Activated T-helper 17 cell treated with anti-CD3 and anti-CD28 coated beads, Interleukin-2, amount 50 U/mL, for 72 hours (primary cell): Measurements from ENCODE around the gene SORCS2. TPM values are rescaled to one million over a fixed set of nuclear protein-coding genes. Genes with fewer than 3 reads are reported as not detected.

ENCODE experiments used
- ATAC-seq: fragments of 150-1000 bp; cut with Tn5 transposase; replicated peaks from 2 replicates; pipeline ENCODE4 v1.10.0; 2021; ENCODE audit warnings: mild to moderate bottlenecking, moderate library complexity
- H3K27ac Mint-ChIP-seq: one replicate; pipeline ENCODE4 v1.8.0; 2022; ENCODE audit warnings: mixed read lengths
- H3K27me3 Mint-ChIP-seq: one replicate; pipeline ENCODE4 v1.8.0; 2022; ENCODE audit warnings: mixed read lengths
- H3K36me3 Mint-ChIP-seq: one replicate; pipeline ENCODE4 v1.8.0; 2022; ENCODE audit warnings: low read depth, mild to moderate bottlenecking, mixed read lengths
- H3K4me1 Mint-ChIP-seq: one replicate; pipeline ENCODE4 v1.8.0; 2022; ENCODE audit warnings: mixed read lengths
- H3K4me3 Mint-ChIP-seq: one replicate; pipeline ENCODE4 v1.8.0; 2022; ENCODE audit warnings: mild to moderate bottlenecking, mixed read lengths
- H3K9me3 Mint-ChIP-seq: one replicate; pipeline ENCODE4 v1.8.0; 2022; ENCODE audit warnings: mixed read lengths
- total RNA-seq, 2 donors: library from RNA; stranded (reverse); gene quantifications; one replicate each; pipeline ENCODE4 v1.2.3, GENCODE V29; 2022

The SORCS2 gene
- total RNA-seq, 2 donors from 2014 or later = 0.04 to 0.26 TPM

DNA sequence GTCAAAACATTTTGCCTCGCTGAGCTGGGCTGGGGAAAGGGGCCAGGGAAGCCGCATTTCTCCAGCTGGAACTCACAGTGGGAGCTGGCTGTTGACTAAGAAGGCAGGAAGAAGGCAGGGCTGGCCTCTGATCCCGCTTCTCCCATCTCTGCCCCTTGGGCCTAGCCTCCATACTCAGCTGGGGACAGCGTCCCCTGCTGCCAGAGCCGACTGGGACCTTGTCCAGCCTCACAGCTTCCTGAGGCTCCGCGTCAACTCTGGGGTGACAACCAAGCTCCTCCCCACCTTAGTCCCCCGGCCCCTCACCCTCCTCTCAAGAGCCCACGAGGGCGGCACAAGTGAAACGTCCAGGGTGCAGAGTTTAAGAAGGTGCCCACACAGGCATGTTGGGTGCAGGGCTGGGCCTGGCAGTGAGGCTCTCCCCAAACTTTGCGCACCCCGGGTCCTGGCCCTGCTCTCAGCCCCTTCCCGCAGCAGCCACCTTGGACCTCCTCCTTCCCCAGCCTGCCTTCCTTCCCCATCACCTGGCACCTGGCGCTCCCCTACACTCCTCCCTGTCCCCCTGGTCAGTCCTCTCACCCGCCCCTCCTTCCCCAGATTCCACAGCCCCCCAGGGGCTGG is 141.6 kb downstream of the SORCS2 start:
- Mint-ChIP-seq H3K9me3 (no peaks in the 10 kb centered on the region), H3K36me3 (no peaks in the 10 kb centered on the region), H3K27ac (no peak overlapping the region), H3K4me1 (no peaks in the 10 kb centered on the region), H3K27me3 (peaks cover 8% of the 10 kb centered on the region), H3K4me3 (no peak overlapping the region)
- ATAC-seq = no peak

GRCh38 chr4:7334521-7335275 is 142.4 kb downstream of the SORCS2 start:
- no peak for ATAC-seq
- no peak overlapping the region for H3K4me3 Mint-ChIP-seq
- peaks cover 8% of the 10 kb centered on the region for H3K27me3 Mint-ChIP-seq
- H3K27ac Mint-ChIP-seq = no peak overlapping the region
- no peaks in the 10 kb centered on the region for H3K4me1 Mint-ChIP-seq
- no peaks in the 10 kb centered on the region for H3K36me3 Mint-ChIP-seq
- no peaks in the 10 kb centered on the region for H3K9me3 Mint-ChIP-seq

DNA sequence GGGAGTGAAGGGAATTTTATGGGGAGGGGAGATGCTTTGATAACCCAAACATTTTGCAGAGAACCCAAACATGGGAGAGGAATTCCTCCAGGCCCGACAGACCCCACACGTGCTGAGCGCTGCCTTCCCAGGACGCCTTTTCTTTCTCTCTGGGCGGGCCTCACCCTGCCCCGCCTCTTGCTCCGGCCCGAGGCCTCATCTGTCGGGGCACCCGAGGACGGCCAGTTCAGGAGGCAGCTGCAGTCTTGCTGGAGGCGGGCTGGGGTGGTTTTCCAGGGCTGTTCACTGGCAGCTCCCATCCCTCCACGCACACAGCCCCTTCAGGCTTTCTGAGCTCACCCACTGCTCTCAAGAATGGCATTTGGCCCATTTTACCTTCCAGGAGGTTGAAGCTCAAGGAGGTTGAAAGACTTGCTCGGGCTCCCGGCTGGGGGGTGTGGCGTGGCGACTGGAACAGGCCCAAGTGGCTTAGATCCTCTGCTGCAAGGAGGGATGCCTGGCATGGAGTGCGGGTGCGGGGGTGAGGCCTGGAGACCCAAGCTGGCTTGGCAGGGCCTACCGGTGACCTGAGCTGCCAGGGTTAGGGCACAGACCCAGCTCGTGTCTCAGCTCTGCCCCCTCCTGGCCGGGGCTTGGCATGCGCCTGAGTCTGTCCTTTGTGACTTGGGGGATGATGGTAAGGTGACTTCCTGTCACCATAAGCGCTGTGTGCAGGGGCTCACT is 143.2 kb downstream of the SORCS2 start:
- H3K36me3 Mint-ChIP-seq = no peaks in the 10 kb centered on the region
- peaks cover 8% of the 10 kb centered on the region for H3K27me3 Mint-ChIP-seq
- no peak overlapping the region for H3K4me3 Mint-ChIP-seq
- no peaks in the 10 kb centered on the region for H3K9me3 Mint-ChIP-seq
- H3K27ac Mint-ChIP-seq = no peak overlapping the region
- no peaks in the 10 kb centered on the region for H3K4me1 Mint-ChIP-seq
- ATAC-seq = peak; percentile 46

DNA sequence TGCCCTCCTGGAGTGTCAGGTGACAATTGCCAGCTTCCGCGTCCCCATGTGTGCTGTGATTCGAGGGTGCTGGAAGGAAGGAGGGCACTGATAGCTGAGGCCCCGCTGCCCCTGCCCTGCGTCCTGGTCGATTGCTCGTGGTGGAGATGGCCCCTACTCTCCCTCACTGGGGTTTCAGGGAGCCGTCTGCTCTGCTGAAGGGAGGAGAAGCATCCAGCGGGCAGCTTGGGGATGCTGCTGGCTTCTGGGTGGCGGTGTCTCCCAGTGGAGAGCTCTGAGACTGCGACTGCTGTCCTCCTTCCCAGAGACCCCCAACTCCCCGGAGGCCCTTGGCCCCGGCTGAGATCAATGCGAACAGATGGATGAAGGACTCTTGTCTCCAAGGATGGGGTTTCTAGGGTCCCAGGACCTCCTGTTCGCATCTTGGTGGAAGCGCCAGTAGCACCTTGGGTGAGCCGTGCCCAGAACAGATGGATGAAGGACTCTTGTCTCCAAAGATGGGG is 143.8 kb downstream of the SORCS2 start:
- ATAC-seq = no peak
- H3K36me3 Mint-ChIP-seq = no peaks in the 10 kb centered on the region
- H3K27ac Mint-ChIP-seq = no peak overlapping the region
- no peaks in the 10 kb centered on the region for H3K4me1 Mint-ChIP-seq
- no peaks in the 10 kb centered on the region for H3K9me3 Mint-ChIP-seq
- H3K4me3 Mint-ChIP-seq = no peak overlapping the region
- peaks cover 8% of the 10 kb centered on the region for H3K27me3 Mint-ChIP-seq

- H3K4me1 Mint-ChIP-seq = no peaks in the 10 kb centered on the region
- H3K9me3 Mint-ChIP-seq = peaks cover 2% of the 10 kb centered on the region
- no peak for ATAC-seq
- H3K27me3 Mint-ChIP-seq = peaks cover 5% of the 10 kb centered on the region
- H3K27ac Mint-ChIP-seq = no peak overlapping the region
- no peak overlapping the region for H3K4me3 Mint-ChIP-seq
- H3K36me3 Mint-ChIP-seq = no peaks in the 10 kb centered on the region
Measured at GRCh38 chr4:7336732-7337131, 144.4 kb downstream of the SORCS2 start.

DNA sequence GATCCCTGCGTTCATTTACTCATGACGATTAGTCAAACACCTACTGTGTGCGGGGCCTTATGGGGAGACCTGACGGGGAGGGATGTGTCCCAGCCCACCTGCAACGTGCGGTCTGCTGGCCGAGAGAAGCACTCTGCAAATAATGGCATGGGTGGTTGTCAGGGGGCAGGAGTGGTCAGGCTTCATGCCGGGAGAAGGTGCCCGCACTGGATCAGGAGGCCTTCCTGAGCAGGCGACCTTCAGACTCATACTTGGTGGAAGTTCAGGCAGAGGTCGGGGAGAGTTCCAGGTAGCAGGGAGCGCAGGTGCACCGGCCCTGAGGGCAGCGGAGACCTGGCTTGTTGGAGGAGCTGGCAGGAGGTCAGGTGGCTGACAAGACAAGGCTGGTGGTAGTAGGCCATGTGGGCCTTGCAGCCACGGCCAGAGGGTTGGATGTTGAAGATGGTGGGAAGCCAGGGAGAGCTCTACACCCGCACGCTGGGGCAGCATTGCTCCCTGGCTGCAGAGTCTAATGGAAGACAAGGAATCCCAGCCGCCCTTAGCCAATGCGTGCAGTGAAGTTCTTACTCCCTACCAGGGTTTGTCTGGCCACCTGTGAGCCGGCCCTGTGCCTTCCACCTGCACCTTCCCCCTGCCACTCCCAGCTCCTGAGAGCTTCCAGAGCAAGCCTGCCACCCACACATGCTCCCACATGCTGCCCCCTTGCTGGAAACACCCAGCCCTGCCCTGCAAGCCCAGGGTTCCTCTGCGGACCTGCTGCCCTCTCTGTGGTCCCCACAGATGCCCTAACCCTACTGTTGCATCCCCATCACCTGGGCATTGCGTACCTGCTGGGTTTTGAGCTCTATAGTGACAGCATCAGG is 145.1 kb downstream of the SORCS2 start:
- no peaks in the 10 kb centered on the region for H3K4me1 Mint-ChIP-seq
- no peak overlapping the region for H3K4me3 Mint-ChIP-seq
- H3K27ac Mint-ChIP-seq = no peak overlapping the region
- H3K36me3 Mint-ChIP-seq = no peaks in the 10 kb centered on the region
- no peak for ATAC-seq
- H3K9me3 Mint-ChIP-seq = peaks cover 4% of the 10 kb centered on the region
- H3K27me3 Mint-ChIP-seq = peaks cover 5% of the 10 kb centered on the region

GRCh38 chr4:7338059-7338452 is 145.7 kb downstream of the SORCS2 start:
- Mint-ChIP-seq H3K36me3 (no peaks in the 10 kb centered on the region), H3K27me3 (peaks cover 5% of the 10 kb centered on the region), H3K4me3 (no peak overlapping the region), H3K9me3 (peaks cover 4% of the 10 kb centered on the region), H3K27ac (no peak overlapping the region), H3K4me1 (no peaks in the 10 kb centered on the region)
- ATAC-seq = no peak

DNA sequence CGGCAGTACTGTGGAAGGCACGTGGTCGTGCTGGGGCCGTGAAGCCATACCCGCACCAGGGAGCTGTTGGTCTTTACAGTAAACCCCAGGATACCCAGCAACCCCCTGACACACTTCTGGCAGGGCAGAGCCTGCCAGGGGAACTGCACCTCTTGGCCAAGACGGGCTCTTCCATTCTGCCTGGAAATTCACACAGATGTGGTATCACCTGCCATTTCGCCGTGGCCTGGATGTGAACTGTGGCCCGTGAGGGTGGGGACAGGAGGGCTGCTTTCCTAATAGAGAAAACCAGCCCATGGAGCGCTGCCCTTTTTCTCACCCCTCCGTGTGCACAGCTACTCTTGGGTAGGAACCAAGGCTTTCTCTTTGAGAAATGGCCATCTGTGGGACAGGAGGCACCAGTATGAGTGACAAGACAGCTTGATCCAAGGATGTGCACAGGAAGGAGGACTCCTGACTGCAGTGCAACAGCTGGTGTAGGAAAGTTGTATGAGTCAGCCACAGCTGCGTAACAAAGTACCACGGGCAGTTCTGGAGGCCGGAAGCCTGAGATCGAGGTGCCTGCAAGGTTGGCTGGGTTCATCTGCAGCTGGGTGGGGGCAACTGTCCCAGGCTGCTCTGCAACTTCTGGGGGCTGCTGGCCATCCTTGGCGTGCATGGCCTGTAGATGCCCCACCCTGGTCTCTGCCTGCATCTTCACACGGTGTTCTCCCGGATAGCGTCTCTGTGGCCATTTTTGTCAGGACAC is 146.7 kb downstream of the SORCS2 start:
- H3K27me3 Mint-ChIP-seq = peaks cover 5% of the 10 kb centered on the region
- H3K27ac Mint-ChIP-seq = no peak overlapping the region
- no peak overlapping the region for H3K4me3 Mint-ChIP-seq
- H3K36me3 Mint-ChIP-seq = no peaks in the 10 kb centered on the region
- no peak for ATAC-seq
- H3K4me1 Mint-ChIP-seq = no peaks in the 10 kb centered on the region
- peaks cover 4% of the 10 kb centered on the region for H3K9me3 Mint-ChIP-seq

DNA sequence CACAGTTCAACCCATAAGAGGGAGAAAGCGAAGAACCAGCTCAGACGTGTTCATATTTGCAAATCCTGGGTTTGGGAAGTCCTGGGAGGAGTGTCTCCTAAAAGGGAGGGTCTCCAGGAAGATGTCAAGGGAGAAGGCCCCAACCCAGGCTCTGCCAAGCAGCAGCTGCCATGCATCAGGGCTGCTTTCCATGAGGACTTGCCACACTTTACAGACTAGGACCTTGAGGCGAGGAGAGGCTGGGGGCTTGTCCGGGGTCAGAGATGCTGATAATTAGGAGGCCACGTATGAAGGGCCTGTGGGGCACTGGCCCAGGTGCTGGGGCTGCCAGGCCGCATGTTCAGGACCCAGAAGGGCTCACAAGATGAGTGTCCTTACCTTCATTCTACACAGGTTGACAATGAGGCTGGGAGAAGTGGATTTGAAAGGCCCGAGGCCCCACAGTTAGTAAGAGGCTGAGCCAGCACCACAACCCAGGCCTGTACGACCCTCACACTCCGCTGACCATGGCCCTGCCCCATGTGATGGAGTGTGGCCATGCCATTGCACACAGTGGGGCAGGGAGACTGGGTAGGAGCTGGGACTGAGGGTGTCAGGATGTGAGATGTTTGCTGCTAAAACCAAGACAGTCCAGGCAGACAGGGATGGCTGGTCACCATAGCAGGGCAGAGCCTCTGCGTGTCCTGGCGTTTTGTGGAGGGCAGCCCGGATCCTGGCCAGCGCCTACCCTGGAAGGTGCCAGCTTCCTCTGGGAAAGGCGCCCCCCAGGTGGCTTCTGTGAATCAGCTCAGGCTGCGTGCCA is 147.6 kb downstream of the SORCS2 start:
- Mint-ChIP-seq H3K27ac (no peak overlapping the region), H3K9me3 (peaks cover 4% of the 10 kb centered on the region), H3K27me3 (peaks cover 5% of the 10 kb centered on the region), H3K36me3 (no peaks in the 10 kb centered on the region), H3K4me1 (no peaks in the 10 kb centered on the region), H3K4me3 (no peak overlapping the region)
- ATAC-seq = no peak

- Mint-ChIP-seq H3K36me3 (no peaks in the 10 kb centered on the region), H3K9me3 (peaks cover 7% of the 10 kb centered on the region), H3K27ac (no peak overlapping the region), H3K4me1 (no peaks in the 10 kb centered on the region), H3K4me3 (no peak overlapping the region), H3K27me3 (peaks cover 7% of the 10 kb centered on the region)
- no peak for ATAC-seq
Measured at GRCh38 chr4:7340553-7341433, 148.5 kb downstream of the SORCS2 start.

DNA sequence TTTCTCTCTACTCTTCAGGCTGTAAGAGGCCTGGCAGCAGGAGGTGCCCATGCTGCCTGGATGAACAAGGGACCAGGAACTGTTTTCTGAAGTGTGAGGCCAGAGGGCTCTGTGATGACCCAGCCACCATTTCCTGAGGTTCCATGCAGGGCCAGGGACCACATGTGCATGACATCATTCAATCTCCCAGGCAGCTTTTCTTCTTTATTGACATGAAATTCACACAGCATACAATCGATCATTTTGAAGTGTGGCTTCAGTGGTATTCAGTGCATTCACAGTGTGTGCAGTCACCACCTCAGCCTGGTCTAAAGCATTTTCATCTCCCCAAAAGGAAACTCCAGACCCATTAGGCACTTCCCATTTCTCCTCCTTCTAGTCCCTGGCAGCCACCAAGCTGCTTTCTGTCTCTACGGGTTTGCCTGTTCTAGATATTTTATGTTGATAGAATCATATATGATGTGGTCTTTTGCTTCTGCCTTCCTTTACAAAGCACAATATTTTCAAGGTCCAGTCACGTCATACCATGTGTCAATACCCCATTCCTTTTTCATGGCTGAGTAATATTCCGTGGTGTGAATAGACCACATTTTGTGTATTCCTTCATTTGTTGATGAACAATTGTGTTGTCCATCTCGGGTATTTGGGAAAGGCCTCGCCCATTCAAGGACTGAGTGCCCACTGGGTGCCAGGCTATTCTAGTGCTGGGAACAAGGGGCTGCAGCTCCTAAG is 149.3 kb downstream of the SORCS2 start:
- H3K27ac Mint-ChIP-seq = no peak overlapping the region
- H3K27me3 Mint-ChIP-seq = peaks cover 11% of the 10 kb centered on the region
- no peak for ATAC-seq

More for the DNA sequence above, 149.3 kb downstream of the SORCS2 start:
- Mint-ChIP-seq H3K4me3 (no peak overlapping the region), H3K36me3 (no peaks in the 10 kb centered on the region), H3K9me3 (peaks cover 13% of the 10 kb centered on the region), H3K4me1 (no peaks in the 10 kb centered on the region)
